SJSA1 (cell line): ENCODE measurements around the gene MTMR12. TPM values are rescaled to one million over a fixed set of nuclear protein-coding genes. Genes with fewer than 3 reads are reported as not detected.
"Not testable (repeated sequence)": the region's sequence is repeated elsewhere in the genome, so short reads cannot be mapped to it uniquely, and the experiment has no call there.

Experiments
- DNase-seq, 2 experiments: peaks; one replicate each; pipeline ENCODE4 v3.0.0-alpha.2; 2015 to 2020; ENCODE audit warnings: low spot score in 2 of 2, low read depth in 1 of 2
- H3K27ac ChIP-seq: fragments of 250-450 bp; sonication (Bioruptor Pico); 2 replicates; pipeline ENCODE4 v1.5.1; 2020; ENCODE audit warnings: mild to moderate bottlenecking, moderate library complexity
- H3K27me3 ChIP-seq: fragments of 250-450 bp; sonication (Bioruptor Pico); replicated peaks from 2 replicates; pipeline ENCODE4 v1.5.1; 2020; ENCODE audit warnings: mild to moderate bottlenecking, moderate library complexity
- H3K36me3 ChIP-seq: fragments of 250-450 bp; sonication (Bioruptor Pico); 2 replicates; pipeline ENCODE4 v1.5.1; 2020; ENCODE audit warnings: mild to moderate bottlenecking
- H3K4me1 ChIP-seq: fragments of 250-450 bp; sonication (Bioruptor Pico); replicated peaks from 2 replicates; pipeline ENCODE4 v1.6.1; 2021; ENCODE audit warnings: mild to moderate bottlenecking
- H3K4me3 ChIP-seq: fragments of 250-450 bp; sonication (Bioruptor Pico); 2 replicates; pipeline ENCODE4 v1.5.1; 2020; ENCODE audit warnings: mild to moderate bottlenecking
- H3K9me3 ChIP-seq: fragments of 250-450 bp; sonication (Bioruptor Pico); replicated peaks from 2 replicates; pipeline ENCODE4 v1.5.1; 2020; ENCODE audit warnings: mild to moderate bottlenecking
- total RNA-seq: library from RNA; depleted of rRNA; stranded (reverse); fragments of >200 nt; shearing (Covaris generic); gene quantifications from 2 replicates; pipeline ENCODE4 v1.2.3, GENCODE V29; 2014

Gene MTMR12
- total RNA-seq, 1 experiment from 2014 or later = 5.4 TPM

DNA sequence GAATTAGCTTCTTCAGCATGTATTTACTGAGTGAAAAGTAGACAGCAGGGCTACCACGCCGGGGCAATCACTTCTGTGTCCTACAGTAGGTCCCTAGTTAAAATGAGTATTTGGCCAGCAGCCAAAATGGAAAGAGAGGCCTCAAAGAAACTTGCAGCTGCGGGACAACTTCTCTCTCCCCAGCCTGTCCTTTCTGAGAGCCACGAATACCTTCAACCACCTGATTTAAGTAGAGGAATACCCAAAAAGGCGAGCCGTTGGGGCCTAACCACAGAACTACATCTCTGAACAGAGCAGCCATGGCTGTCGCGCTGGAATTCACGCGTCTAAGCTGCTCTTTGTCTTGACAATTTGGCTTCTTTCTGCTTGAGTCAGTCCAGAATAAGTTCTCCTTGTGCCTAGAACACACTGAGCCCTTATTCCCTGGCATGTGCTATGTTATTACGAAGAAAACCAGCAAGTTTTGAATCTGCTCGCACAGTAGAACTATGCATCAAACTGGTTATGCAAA, 94.8 kb downstream of the MTMR12 start:
- Histone ChIP-seq H3K9me3 (no peaks in the 10 kb centered on the region), H3K27me3 (no peaks in the 10 kb centered on the region), H3K4me1 (no peaks in the 10 kb centered on the region), H3K4me3 (no peak overlapping the region), H3K27ac (no peak overlapping the region), H3K36me3 (no peaks in the 10 kb centered on the region)
- no peak for DNase-seq

GRCh38 chr5:32214344-32214743, 98.4 kb downstream of the MTMR12 start:
- not testable (repeated sequence) for H3K4me1 ChIP-seq, DNase-seq, H3K27ac ChIP-seq, H3K4me3 ChIP-seq, H3K9me3 ChIP-seq, H3K27me3 ChIP-seq, H3K36me3 ChIP-seq

DNA sequence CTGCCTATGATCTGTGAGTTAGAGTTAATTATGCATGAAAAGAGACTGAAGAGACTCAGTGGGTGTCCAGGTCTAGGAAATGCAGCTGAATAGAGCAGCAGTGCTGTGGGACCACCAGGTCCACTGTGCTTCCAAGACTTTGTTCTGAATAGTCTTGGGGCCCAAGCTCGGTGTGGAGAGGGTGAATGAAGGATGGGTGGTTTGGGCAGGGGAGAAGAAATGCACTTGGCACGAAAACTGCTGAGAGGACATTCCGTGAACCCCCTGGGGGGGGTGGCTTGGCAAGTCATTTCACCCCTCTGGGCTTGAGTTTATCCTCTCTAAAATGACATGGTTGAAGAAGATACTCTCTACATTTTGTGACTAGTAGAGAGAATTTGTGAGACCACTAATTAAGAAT, 102.6 kb downstream of the MTMR12 start:
- no peaks in the 10 kb centered on the region for H3K4me1 ChIP-seq
- H3K9me3 ChIP-seq = no peaks in the 10 kb centered on the region
- no peak for DNase-seq
- no peak overlapping the region for H3K4me3 ChIP-seq
- no peaks in the 10 kb centered on the region for H3K36me3 ChIP-seq
- no peaks in the 10 kb centered on the region for H3K27me3 ChIP-seq
- no peak overlapping the region for H3K27ac ChIP-seq

DNA sequence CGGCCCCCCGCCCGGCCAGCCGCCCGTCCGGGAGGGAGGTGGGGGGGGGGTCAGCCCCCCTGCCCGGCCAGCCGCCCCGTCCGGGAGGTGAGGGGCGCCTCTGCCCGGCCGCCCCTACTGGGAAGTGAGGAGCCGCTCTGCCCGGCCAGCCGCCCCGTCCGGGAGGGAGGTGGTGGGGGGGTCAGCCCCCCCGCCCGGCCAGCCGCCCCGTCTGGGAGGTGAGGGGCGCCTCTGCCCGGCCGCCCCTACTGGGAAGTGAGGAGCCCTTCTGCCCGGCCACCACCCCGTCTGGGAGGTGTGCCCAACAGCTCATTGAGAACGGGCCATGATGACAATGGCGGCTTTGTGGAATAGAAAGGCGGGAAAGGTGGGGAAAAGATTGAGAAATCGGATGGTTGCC, 103.9 kb downstream of the MTMR12 start:
- not testable (repeated sequence) for H3K27me3 ChIP-seq, H3K9me3 ChIP-seq, H3K4me3 ChIP-seq, H3K36me3 ChIP-seq, DNase-seq, H3K27ac ChIP-seq, H3K4me1 ChIP-seq

DNA sequence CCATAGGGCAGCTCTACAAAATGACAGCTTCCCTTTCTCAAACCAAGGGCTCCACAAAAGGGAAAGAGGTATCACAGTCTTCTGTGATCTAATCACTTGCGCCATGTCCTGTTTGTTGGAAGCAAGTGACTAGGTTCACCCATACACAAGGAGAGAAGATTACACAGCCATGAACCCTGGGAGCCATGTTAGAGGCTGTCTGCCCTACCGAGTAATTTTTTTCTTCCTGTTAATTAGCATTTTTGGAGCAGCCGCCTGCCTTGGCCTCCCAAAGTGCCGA, 105.4 kb downstream of the MTMR12 start:
- no peak for DNase-seq
- no peaks in the 10 kb centered on the region for H3K9me3 ChIP-seq
- H3K27me3 ChIP-seq = no peaks in the 10 kb centered on the region
- H3K36me3 ChIP-seq = no peaks in the 10 kb centered on the region
- H3K27ac ChIP-seq = no peak overlapping the region
- H3K4me1 ChIP-seq = no peaks in the 10 kb centered on the region
- no peak overlapping the region for H3K4me3 ChIP-seq

- Histone ChIP-seq H3K36me3 (no peaks in the 10 kb centered on the region), H3K27me3 (no peaks in the 10 kb centered on the region), H3K9me3 (no peaks in the 10 kb centered on the region), H3K27ac (no peak overlapping the region), H3K4me3 (no peak overlapping the region), H3K4me1 (no peaks in the 10 kb centered on the region)
- no peak for DNase-seq
Observed at GRCh38 chr5:32206509-32207354, 106.0 kb downstream of the MTMR12 start.

GRCh38 chr5:32206053-32206452, 106.7 kb downstream of the MTMR12 start:
- no peaks in the 10 kb centered on the region for H3K36me3 ChIP-seq
- H3K4me3 ChIP-seq = no peak overlapping the region
- H3K27me3 ChIP-seq = no peaks in the 10 kb centered on the region
- H3K4me1 ChIP-seq = no peaks in the 10 kb centered on the region
- DNase-seq = no peak
- no peaks in the 10 kb centered on the region for H3K9me3 ChIP-seq
- no peak overlapping the region for H3K27ac ChIP-seq

DNA sequence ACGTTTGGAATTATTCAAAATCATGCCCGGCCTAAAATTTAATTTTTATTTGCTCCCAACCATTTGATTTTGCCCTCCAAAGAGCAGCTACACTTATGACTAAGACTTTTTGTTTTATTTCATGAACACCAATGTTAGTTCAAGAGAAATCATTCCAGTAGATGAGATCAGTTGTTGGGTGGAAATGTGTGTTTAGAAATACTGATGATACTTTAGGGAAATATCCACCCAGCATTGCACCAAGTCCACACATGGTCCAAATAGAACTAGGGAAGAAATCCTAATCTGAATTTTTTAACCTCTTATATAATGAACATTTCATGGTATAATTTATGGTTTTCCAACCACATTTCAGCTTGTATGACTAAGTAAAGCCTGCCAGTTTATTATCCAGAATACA, 110.3 kb downstream of the MTMR12 start:
- Histone ChIP-seq H3K27ac (no peak overlapping the region), H3K27me3 (no peaks in the 10 kb centered on the region), H3K4me1 (no peaks in the 10 kb centered on the region), H3K36me3 (no peaks in the 10 kb centered on the region), H3K4me3 (no peak overlapping the region), H3K9me3 (no peaks in the 10 kb centered on the region)
- no peak for DNase-seq

GRCh38 chr5:32201122-32201753, 111.5 kb downstream of the MTMR12 start:
- Histone ChIP-seq H3K36me3 (no peaks in the 10 kb centered on the region), H3K4me1 (no peaks in the 10 kb centered on the region), H3K27me3 (no peaks in the 10 kb centered on the region), H3K4me3 (no peak overlapping the region), H3K27ac (no peak overlapping the region), H3K9me3 (no peaks in the 10 kb centered on the region)
- DNase-seq = no peak

GRCh38 chr5:32197032-32197431, 115.7 kb downstream of the MTMR12 start:
- no peak overlapping the region for H3K4me3 ChIP-seq
- H3K36me3 ChIP-seq = no peaks in the 10 kb centered on the region
- no peaks in the 10 kb centered on the region for H3K9me3 ChIP-seq
- H3K4me1 ChIP-seq = peaks cover 10% of the 10 kb centered on the region
- no peak overlapping the region for H3K27ac ChIP-seq
- H3K27me3 ChIP-seq = no peaks in the 10 kb centered on the region
- DNase-seq = no peak

DNA sequence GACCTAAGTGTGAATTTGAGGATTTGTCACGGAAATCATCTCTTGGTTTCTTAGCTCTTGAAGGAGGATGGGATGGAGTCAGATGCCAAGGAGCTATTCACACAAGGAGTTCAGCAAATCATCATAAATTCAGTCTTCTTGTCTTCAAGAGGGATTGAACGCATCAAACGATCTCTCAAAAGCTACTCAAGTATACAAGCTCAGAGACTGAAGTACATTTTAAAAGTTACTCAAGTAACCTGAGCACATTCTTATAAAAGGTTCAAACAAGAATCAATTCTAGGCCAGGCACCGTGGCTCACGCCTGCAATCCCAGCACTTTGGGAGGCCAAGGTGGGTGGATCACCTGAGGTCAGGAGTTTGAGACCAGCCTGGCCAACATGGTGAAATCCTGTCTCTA, 117.5 kb downstream of the MTMR12 start:
- no peak overlapping the region for H3K27ac ChIP-seq
- H3K4me1 ChIP-seq = peaks cover 10% of the 10 kb centered on the region
- DNase-seq = no peak
- no peak overlapping the region for H3K4me3 ChIP-seq
- H3K9me3 ChIP-seq = no peaks in the 10 kb centered on the region
- no peaks in the 10 kb centered on the region for H3K27me3 ChIP-seq
- H3K36me3 ChIP-seq = no peaks in the 10 kb centered on the region

- Histone ChIP-seq H3K4me1 (peaks cover 10% of the 10 kb centered on the region), H3K27me3 (no peaks in the 10 kb centered on the region), H3K9me3 (no peaks in the 10 kb centered on the region), H3K27ac (no peak overlapping the region), H3K36me3 (no peaks in the 10 kb centered on the region), H3K4me3 (no peak overlapping the region)
- peak; percentile 60 to 75 for DNase-seq
Observed at GRCh38 chr5:32193591-32193990, 119.1 kb downstream of the MTMR12 start.

- Histone ChIP-seq H3K27ac (no peak overlapping the region), H3K4me1 (peaks cover 10% of the 10 kb centered on the region), H3K9me3 (no peaks in the 10 kb centered on the region), H3K36me3 (no peaks in the 10 kb centered on the region), H3K27me3 (no peaks in the 10 kb centered on the region), H3K4me3 (no peak overlapping the region)
- no peak for DNase-seq
Observed at GRCh38 chr5:32190095-32190494, 122.6 kb downstream of the MTMR12 start.

- Histone ChIP-seq H3K4me3 (no peak overlapping the region), H3K9me3 (no peaks in the 10 kb centered on the region)
- DNase-seq = no peak
Observed at GRCh38 chr5:32187675-32188074, 125.1 kb downstream of the MTMR12 start.

More at GRCh38 chr5:32187675-32188074, 125.1 kb downstream of the MTMR12 start:
- H3K27me3 ChIP-seq = no peaks in the 10 kb centered on the region
- no peak overlapping the region for H3K27ac ChIP-seq
- no peaks in the 10 kb centered on the region for H3K4me1 ChIP-seq
- no peaks in the 10 kb centered on the region for H3K36me3 ChIP-seq
